PC-3 (cell line): Measurements from ENCODE around the gene CASKIN1. TPM values are rescaled to one million over a fixed set of nuclear protein-coding genes. Genes with fewer than 3 reads are reported as not detected.

ENCODE experiments used
- ATAC-seq: fragments of 200-7000 bp; cut with Tn5 transposase; 2 replicates; pipeline ENCODE4 v1.9.1; 2020; ENCODE audit warnings: mild to moderate bottlenecking, moderate library complexity
- BruUV-seq: library from RNA; stranded (reverse); fragments of 400-500 nt; replicated peaks from 2 replicates; lab custom pipeline; 2021; lab: Mats Ljungman, UMichigan
- CTCF ChIA-PET: fragments of 300-600 bp; sonication (Branson Sonifier 250); formaldehyde crosslinking; loops from one replicate; lab custom pipeline; 2022; ENCODE audit warnings: antibody characterized with exemption; lab: Charles Lee
- POLR2A ChIA-PET: fragments of 300-600 bp; sonication (Branson Sonifier 250); formaldehyde crosslinking; loops from one replicate; lab custom pipeline; 2022; ENCODE audit warnings: antibody characterized with exemption; ENCODE audit not compliant: unreplicated experiment; lab: Charles Lee
- DNase-seq: peaks from one replicate; pipeline ENCODE4 v3.0.0-alpha.2; 2015
- H2AFZ ChIP-seq: fragments of 300-600 bp; sonication (generic); 2 replicates; pipeline ENCODE4 v1.6.0; 2016; ENCODE audit warnings: antibody characterized with exemption, low read length
- H3F3A ChIP-seq: fragments of 300-600 bp; sonication (generic); one replicate; pipeline ENCODE4 v1.6.0; 2017; ENCODE audit warnings: antibody characterized with exemption, low read length, control low read depth, mild to moderate bottlenecking; ENCODE audit not compliant: unreplicated experiment
- H3K27ac ChIP-seq: fragments of 300-600 bp; sonication (generic); 2 replicates; pipeline ENCODE4 v1.5.1; 2016; ENCODE audit warnings: mild to moderate bottlenecking, low read length
- H3K27me3 ChIP-seq: fragments of 300-600 bp; sonication (generic); 2 replicates; pipeline ENCODE4 v1.6.1; 2016; ENCODE audit warnings: low read length, mixed read lengths
- H3K36me3 ChIP-seq: fragments of 300-600 bp; sonication (generic); 2 replicates; pipeline ENCODE4 v1.6.1; 2016; ENCODE audit warnings: low read depth, mixed run types, low read length, mixed read lengths
- H3K4me1 ChIP-seq: fragments of 300-600 bp; sonication (generic); 2 replicates; pipeline ENCODE4 v1.5.1; 2016; ENCODE audit warnings: low read length; ENCODE audit not compliant: insufficient read depth
- H3K4me2 ChIP-seq: fragments of 300-600 bp; sonication (generic); 2 replicates; pipeline ENCODE4 v1.6.0; 2016; ENCODE audit warnings: low read length
- H3K4me3 ChIP-seq: fragments of 300-600 bp; sonication (generic); 2 replicates; pipeline ENCODE4 v1.5.1; 2016; ENCODE audit warnings: mild to moderate bottlenecking, low read length, mixed read lengths
- H3K79me2 ChIP-seq: fragments of 300-600 bp; sonication (generic); 2 replicates; pipeline ENCODE4 v1.6.1; 2017; ENCODE audit warnings: low read length, mixed read lengths
- H3K9ac ChIP-seq: fragments of 300-600 bp; sonication (generic); 2 replicates; pipeline ENCODE4 v1.6.0; 2016; ENCODE audit warnings: mild to moderate bottlenecking, low read length
- H3K9me2 ChIP-seq: fragments of 300-600 bp; sonication (generic); replicated peaks from 2 replicates; pipeline ENCODE4 v1.6.1; 2016; ENCODE audit warnings: mixed run types, low read length, mixed read lengths
- H3K9me3 ChIP-seq: fragments of 300-600 bp; sonication (generic); 2 replicates; pipeline ENCODE4 v1.6.1; 2016; ENCODE audit warnings: low read length, mixed read lengths
- H4K20me1 ChIP-seq: fragments of 300-600 bp; sonication (generic); 2 replicates; pipeline ENCODE4 v1.6.1; 2016; ENCODE audit warnings: low read length, mixed read lengths
- CTCF ChIP-seq: fragments of 300-600 bp; sonication (generic); conservative IDR thresholded peaks from 2 replicates; pipeline ENCODE4 v1.5.1; 2017; ENCODE audit warnings: antibody characterized with exemption, low read depth, mild to moderate bottlenecking, low read length
- EZH2 ChIP-seq: fragments of 300-600 bp; sonication (generic); IDR thresholded peaks from one replicate; pipeline ENCODE4 v1.6.1; 2017; ENCODE audit warnings: antibody characterized with exemption, mild to moderate bottlenecking, low read length; ENCODE audit not compliant: unreplicated experiment
- EZH2phosphoT487 ChIP-seq: fragments of 300-600 bp; sonication (generic); IDR thresholded peaks from 2 replicates; pipeline ENCODE4 v1.6.1; 2018; ENCODE audit warnings: mild to moderate bottlenecking, antibody characterized with exemption, low read length, borderline replicate concordance
- intact Hi-C: fragments of 100-400 bp; cut with micrococcal nuclease; formaldehyde crosslinking; loops from 2 replicates; pipeline ENCODE4 v1.9.0; 2023
- total RNA-seq: library from RNA; depleted of rRNA; stranded (reverse); fragments of >200 nt; gene quantifications from 2 replicates; pipeline ENCODE4 v1.2.3, GENCODE V29; 2014

CASKIN1 gene
- total RNA-seq, 1 experiment from 2014 or later = 1.6 TPM

- no peak for ATAC-seq
- H3K27me3 ChIP-seq = no peaks in the 10 kb centered on the region
- DNase-seq = no peak
Observed at GRCh38 chr16:2231016-2231931, 34.9 kb upstream of the CASKIN1 start.

GRCh38 chr16:2230376-2230775 lies 34.0 kb upstream of the CASKIN1 start:
- Histone ChIP-seq H3K27ac (no peak overlapping the region), H3K4me2 (no peak overlapping the region), H2AFZ (no peak overlapping the region), H4K20me1 (peaks cover 9% of the 10 kb centered on the region; the same call in 1 of the 2 replicates), H3K4me3 (no peak overlapping the region), H3F3A (no peaks in the 10 kb centered on the region), H3K27me3 (no peaks in the 10 kb centered on the region), H3K79me2 (peaks cover 36% of the 10 kb centered on the region), H3K9me3 (no peaks in the 10 kb centered on the region), H3K4me1 (peaks cover 12% of the 10 kb centered on the region), H3K36me3 (no peaks in the 10 kb centered on the region; the same call in 1 of the 2 replicates), H3K9me2 (no peaks in the 10 kb centered on the region), H3K9ac (no peak overlapping the region)
- TF ChIP-seq CTCF = no peak
- intact Hi-C loops = no loop called here
- BruUV-seq = no TSS peak
- POLR2A ChIA-PET = no interaction called here
- ATAC-seq = no peak
- CTCF ChIA-PET = no interaction called here
- no peak for DNase-seq

More at GRCh38 chr16:2231016-2231931, 34.9 kb upstream of the CASKIN1 start:
- Histone ChIP-seq H3K79me2 (peaks cover 27% of the 10 kb centered on the region), H3K4me1 (peaks cover 6% of the 10 kb centered on the region), H3F3A (no peaks in the 10 kb centered on the region), H2AFZ (no peak overlapping the region), H3K36me3 (no peaks in the 10 kb centered on the region; the same call in 1 of the 2 replicates), H3K4me3 (no peak overlapping the region), H4K20me1 (peaks cover 7% of the 10 kb centered on the region; the same call in 1 of the 2 replicates), H3K9me3 (no peaks in the 10 kb centered on the region), H3K4me2 (no peak overlapping the region), H3K27ac (no peak overlapping the region), H3K9me2 (no peaks in the 10 kb centered on the region), H3K9ac (no peak overlapping the region)
- ChIA-PET CTCF (no interaction called here), POLR2A (no interaction called here)
- intact Hi-C loops = no loop called here
- no peak for TF ChIP-seq EZH2
- no peak for TF ChIP-seq EZH2phosphoT487
- no peak for TF ChIP-seq CTCF
- BruUV-seq = no TSS peak
